HL-60 (cell line): ENCODE results near the gene PEAK3.

Experiments
- SPI1 ChIP-seq: IDR thresholded peaks from 2 replicates; pipeline ENCODE4 v1.6.1; 2012; ENCODE audit warnings: low read depth, mild to moderate bottlenecking, borderline replicate concordance
- TF ChIP-seq, protein P1 (sequence below): IDR thresholded peaks from one replicate; pipeline ENCODE4 v1.5.1; 2011; ENCODE audit warnings: low read length, control low read depth, inconsistent platforms; ENCODE audit not compliant: insufficient read depth
- TF ChIP-seq, protein P2 (sequence below): IDR thresholded peaks from 2 replicates; pipeline ENCODE4 v1.6.1; 2012; ENCODE audit warnings: low read depth; ENCODE audit not compliant: insufficient replicate concordance

DNA sequence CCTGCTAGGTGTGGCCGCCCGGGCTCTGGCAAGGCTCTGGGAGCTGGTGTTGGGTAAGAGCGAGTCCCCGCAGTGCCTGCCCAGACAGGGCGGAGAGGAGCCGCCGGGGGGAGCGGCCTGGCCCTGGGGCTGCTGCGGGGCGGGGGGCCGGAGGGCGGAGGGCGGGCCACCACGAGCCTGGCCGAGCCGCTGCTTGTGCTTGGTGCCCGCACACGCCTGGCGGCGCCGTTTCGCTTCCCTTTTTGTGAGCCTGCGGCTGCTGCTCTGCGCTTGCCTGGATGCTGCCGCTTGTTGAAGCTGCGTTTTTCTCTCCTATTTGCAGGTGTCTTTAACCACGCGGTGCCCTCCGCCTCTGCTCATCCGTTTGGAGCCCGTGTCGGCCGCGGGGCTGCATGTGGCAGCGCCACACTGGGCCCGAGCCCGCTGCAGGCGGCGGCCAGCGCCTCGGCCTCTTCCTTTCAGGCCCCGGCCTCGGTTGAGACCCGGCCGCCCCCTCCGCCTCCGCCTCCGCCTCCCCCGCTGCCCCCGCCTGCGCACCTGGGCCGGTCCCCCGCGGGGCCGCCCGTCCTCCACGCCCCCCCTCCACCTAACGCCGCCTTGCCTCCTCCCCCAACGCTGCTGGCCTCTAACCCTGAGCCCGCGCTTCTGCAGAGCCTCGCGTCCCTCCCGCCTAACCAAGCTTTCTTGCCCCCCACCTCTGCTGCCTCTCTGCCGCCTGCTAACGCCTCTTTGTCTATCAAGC is 54.4 kb downstream of the PEAK3 start:
- TF ChIP-seq, protein P1, sequence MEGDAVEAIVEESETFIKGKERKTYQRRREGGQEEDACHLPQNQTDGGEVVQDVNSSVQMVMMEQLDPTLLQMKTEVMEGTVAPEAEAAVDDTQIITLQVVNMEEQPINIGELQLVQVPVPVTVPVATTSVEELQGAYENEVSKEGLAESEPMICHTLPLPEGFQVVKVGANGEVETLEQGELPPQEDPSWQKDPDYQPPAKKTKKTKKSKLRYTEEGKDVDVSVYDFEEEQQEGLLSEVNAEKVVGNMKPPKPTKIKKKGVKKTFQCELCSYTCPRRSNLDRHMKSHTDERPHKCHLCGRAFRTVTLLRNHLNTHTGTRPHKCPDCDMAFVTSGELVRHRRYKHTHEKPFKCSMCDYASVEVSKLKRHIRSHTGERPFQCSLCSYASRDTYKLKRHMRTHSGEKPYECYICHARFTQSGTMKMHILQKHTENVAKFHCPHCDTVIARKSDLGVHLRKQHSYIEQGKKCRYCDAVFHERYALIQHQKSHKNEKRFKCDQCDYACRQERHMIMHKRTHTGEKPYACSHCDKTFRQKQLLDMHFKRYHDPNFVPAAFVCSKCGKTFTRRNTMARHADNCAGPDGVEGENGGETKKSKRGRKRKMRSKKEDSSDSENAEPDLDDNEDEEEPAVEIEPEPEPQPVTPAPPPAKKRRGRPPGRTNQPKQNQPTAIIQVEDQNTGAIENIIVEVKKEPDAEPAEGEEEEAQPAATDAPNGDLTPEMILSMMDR: peak; percentile 5
- TF ChIP-seq, protein P2, sequence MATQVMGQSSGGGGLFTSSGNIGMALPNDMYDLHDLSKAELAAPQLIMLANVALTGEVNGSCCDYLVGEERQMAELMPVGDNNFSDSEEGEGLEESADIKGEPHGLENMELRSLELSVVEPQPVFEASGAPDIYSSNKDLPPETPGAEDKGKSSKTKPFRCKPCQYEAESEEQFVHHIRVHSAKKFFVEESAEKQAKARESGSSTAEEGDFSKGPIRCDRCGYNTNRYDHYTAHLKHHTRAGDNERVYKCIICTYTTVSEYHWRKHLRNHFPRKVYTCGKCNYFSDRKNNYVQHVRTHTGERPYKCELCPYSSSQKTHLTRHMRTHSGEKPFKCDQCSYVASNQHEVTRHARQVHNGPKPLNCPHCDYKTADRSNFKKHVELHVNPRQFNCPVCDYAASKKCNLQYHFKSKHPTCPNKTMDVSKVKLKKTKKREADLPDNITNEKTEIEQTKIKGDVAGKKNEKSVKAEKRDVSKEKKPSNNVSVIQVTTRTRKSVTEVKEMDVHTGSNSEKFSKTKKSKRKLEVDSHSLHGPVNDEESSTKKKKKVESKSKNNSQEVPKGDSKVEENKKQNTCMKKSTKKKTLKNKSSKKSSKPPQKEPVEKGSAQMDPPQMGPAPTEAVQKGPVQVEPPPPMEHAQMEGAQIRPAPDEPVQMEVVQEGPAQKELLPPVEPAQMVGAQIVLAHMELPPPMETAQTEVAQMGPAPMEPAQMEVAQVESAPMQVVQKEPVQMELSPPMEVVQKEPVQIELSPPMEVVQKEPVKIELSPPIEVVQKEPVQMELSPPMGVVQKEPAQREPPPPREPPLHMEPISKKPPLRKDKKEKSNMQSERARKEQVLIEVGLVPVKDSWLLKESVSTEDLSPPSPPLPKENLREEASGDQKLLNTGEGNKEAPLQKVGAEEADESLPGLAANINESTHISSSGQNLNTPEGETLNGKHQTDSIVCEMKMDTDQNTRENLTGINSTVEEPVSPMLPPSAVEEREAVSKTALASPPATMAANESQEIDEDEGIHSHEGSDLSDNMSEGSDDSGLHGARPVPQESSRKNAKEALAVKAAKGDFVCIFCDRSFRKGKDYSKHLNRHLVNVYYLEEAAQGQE: no peak
- TF ChIP-seq SPI1: peak; percentile 65; the same call in 1 of the 2 replicates
